Adipose tissue (tissue), 3 donors: Measurements from ENCODE around the gene KCNH4. TPM values are rescaled to one million over a fixed set of nuclear protein-coding genes. Genes with fewer than 3 reads are reported as not detected.
"Not testable (repeated sequence)": the region's sequence is repeated elsewhere in the genome, so short reads cannot be mapped to it uniquely, and the experiment has no call there.

Experiments used
- H3K27ac ChIP-seq: one replicate; pipeline ENCODE4 v1.5.1; 2013; ENCODE audit warnings: low read depth, low read length
- WGBS, 3 donors: extraction: QIAGEN DNeasy Blood & Tissue Kit; methylation state at CpG; one replicate each; pipeline ENCODE4 v1.1.7; 2013; 5-methylcytosine and 5-hydroxymethylcytosine counted together
- polyA plus RNA-seq, 3 donors: library from polyadenylated mRNA; stranded (reverse); fragments of 200-250 nt; gene quantifications; one replicate each; pipeline ENCODE4 v1.2.3, GENCODE V29; 2013
- donor health status: healthy with polysubstance abuse.
- donor health status: Bipolar disorder and iron deficiency.
- donor health status: healthy.

The KCNH4 gene
- polyA plus RNA-seq, 3 donors = 0.06 to 0.56 (median 0.19) TPM

DNA sequence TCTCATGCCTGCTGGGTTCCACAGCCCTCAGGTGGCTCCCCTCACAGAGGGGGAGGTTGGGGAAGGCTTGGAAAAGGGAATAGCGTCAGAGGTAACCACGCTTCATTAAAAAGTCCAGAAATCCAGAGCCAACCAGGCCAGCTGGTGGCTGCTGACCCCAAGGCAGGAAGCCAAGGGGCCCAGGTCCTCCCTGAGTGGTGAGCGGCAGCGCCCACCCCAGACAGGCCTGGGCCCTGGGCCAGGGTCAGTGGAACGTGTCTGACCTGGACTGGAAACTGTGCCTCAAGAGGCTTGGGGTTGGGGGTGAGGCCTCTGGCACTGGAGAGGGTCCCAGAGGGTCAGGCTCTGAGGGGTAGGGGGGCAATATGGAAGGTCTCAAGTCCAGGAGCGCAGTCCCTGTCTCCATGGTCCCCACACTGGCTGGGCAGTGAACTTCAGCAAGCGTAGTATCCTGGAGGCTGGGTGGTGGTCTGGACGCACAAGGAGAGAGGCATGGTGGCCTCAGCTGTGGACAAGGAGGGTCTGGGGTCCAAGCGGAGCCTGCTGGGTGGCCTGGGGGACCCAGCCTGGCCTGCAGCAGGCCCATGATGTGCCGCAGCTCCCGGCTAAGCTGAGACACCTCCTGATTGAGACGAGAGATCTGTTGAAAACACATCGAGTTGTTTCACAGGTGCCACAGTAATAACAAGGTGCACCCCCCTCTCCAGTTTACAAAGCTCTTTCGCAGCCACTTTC lies 21.0 kb downstream of the KCNH4 start:
- 75 to 79% (median 76%) methylated on average over 14 of the region's 14 CpGs for WGBS, 3 donors
- no peak overlapping the region for H3K27ac ChIP-seq

DNA sequence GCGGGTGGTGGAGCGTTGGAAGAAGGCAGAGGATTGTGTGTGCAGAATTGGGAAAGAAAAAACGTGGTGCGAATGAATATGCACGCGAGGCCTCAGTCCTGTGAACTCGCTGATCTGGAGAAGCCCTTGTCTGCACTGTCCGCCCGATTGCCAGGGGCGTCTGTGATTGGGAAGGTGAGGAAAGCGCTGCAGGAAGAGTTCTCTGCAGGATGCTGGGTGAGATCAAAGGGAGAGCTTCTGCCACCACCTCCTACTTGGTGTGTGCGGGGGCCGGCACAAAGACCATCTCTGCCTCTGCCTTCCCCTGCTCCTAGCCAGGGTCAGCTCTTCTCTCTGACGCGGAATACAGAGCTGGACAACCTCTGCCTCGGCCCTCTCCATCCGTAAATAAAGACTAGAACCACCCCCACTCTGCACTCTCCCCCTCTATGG lies 25.3 kb downstream of the KCNH4 start:
- 41 to 45% (median 44%) methylated on average over 17 of the region's 17 CpGs for WGBS, 3 donors
- H3K27ac ChIP-seq = no peak overlapping the region

DNA sequence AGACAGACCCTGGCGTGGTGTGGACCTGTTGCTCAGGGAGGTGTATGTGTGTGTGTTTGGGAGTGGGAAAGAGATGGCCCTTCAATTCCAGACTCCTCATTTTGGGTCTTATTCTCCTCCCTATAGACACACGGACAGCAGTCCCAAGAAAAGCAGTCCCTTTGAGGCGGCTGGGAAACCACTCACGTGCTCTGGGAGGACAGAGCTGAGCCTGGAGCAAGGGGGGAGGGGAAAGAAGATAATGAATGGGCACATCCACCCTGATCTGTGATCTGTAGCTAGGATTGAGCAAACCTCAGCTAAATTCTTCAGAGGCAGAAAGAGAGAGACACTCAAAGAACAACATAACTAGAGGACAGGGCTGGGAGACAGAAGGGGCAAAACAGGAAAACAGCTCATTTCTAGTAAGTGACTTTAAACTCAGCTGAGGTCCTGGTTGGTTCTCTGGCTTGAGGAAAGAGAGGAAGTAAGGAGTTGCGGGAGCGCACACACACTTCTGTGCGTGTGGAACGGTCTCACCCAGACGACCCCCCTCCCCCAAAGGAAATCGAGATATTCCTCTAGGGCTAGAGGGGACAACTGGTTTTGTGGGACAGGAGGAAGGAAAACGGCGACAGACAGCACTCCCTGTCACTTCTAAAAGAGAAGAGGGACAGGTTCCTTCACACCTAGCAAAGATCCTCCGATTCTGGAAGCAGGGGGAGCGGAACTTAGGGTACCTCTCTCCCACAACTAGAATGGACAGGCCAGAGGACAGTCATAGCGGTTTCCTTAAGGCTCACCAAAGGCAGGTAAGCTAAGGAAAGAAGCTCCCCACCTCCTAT lies 26.8 kb downstream of the KCNH4 start:
- WGBS, 3 donors = 6 to 8% (median 6%) methylated on average over 15 of the region's 15 CpGs
- H3K27ac ChIP-seq = no peak overlapping the region

DNA sequence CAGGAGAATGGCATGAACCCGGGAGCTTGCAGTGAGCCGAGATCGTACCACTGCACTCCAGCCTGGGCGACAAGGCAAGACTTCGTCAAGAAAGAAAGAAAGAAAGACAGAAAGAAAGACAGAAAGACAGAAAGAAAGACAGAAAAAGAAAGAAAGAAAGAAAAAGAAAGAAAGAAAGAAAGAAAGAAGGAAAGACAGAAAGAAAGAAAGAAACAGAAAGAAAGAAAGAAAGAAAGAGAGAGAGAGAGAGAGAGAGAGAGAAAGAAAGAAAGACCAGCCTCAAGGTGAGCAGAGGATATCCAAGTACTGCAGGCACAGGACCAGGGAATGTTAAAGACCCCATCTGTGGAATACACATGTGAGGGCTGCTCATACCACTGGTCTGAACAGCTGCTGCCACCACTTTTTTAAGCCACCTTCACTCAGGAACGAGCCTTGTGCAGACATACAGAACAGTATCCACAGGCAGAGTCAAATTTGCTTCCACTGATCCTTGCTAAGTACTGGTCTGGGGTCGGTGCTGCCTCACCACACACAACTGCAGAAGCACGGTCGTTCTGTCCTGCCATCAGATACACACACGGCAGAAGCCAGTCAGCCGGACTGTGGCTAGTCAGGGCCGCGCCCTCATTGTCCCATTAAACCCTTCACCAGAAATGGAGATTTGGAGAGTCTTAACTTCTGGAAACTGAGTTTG lies 33.9 kb downstream of the KCNH4 start:
- no peak overlapping the region for H3K27ac ChIP-seq
- 87 to 90% (median 87%) methylated on average over 13 of the region's 13 CpGs for WGBS, 3 donors

DNA sequence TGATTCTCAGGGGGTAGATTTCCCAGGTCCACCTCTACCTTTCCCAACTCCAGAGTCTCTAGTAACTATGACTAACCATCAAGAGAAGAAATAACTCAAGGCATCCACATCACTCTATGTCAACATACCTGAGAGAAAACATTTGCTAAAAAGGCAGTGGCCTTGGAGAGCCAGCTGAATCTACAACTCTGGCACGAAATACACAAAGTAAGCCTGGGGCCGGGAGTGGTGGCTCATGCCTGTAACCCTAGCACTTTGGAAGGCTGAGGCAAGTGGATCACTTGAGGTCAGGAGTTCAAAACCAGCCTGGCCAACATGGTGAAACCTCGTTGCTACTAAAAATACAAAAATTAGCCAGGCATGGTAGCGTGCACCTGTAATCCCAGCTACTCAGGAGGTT lies 37.8 kb downstream of the KCNH4 start:
- not testable (repeated sequence) for H3K27ac ChIP-seq
- 54 to 93% (median 83%) methylated on average over 4 of the region's 4 CpGs for WGBS, 3 donors

DNA sequence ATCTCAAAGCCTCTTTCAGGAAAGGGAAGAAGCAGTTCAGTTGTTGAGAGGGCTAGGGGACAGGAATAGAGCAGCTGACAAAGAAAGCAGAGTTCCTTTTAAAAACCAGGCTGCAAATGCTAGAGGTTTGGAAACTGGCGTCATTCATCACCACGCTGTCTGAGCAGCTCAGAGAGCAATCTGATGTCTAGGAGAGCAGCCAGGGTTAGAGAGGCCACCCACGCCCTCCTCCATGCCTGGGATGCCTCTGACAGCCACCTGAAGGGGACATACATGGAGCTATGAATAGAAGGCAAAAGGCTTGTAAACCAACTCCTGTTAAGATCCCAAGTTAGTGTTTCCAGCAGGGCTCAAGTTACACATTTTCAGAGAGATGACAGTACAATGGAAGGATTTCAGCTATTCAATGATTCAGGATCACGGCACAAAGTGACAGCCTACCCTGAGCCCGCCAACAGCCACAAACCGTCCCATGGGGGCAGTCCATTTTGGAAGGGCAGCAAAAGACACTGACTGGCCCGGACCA lies 38.5 kb downstream of the KCNH4 start:
- no peak overlapping the region for H3K27ac ChIP-seq
- WGBS, 3 donors = 72 to 75% (median 75%) methylated on average over 7 of the region's 7 CpGs

DNA sequence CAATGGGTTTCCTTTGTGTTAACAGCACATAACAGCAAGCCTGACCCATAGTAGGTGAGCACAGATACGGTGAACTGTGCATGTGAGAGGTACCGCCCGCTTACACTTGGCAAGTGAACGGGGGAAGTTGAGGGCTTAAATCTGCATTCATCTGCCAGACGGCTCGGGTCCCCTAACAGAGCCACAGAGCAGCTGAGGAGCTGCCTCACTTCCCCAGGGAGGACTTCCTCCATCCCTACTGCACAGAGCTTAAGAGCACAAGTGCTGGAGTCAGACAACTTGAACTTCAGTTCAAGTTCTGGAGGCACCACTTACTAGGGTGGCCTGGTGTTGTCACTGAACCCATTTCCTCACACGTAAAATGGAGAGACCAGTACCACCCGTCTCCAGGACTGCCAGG lies 39.6 kb downstream of the KCNH4 start:
- no peak overlapping the region for H3K27ac ChIP-seq
- 62 to 73% (median 64%) methylated on average over 8 of the region's 8 CpGs for WGBS, 3 donors

DNA sequence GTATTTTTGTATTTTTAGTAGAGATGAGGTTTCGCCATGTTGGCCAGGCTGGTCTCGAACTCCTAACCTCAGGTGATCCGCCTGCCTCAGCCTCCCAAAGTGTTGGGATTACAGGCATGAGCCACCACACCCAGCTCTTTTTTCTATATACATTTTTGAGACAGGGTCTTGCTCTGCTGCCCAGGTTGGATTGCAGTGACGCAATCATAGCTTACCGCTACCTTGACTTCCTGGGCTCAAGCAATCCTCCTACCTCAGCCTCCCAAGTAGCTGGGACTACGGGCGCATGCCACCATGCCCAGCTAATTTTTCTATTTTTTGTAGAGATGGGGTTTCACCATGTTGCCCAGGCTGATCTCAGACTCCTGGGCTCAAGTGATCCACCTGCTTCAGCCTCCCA lies 40.3 kb downstream of the KCNH4 start:
- WGBS, 3 donors = 95 to 96% (median 95%) methylated on average over 7 of the region's 7 CpGs
- H3K27ac ChIP-seq = not testable (repeated sequence)

DNA sequence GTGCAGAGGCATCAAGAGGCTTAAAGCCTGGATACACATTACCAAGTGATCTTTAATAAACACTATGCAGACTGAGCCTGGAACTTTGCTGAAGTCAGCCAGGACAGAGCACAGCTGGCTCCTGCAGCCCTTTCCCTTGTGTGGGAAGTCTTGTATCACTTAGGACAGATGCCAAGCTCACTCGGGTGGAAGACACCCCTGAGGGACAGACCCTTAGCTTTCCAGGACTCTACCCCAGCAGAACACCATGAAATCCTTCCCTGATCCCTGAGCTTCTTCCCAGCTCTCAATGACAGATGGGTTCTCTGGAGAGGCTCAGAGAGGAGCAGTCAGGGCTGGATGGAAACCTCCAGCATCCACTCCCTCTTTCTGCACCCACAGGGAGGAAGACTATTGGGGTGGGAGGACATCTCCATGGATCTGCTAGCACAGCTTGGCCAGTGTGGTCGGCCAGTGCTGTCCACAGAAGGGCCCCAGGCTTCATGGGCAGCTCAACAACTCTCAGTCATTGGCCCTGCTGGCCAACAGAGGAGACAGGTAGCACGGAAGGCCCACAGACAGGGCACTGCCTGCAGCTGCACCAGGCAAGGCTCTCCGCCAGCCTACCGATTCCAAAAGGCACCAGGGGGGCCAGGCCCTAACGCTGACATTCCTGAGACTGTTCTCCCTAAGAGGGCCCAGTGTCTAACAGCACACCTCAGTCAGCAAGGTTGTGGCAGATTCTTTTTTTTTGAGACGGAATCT lies 42.0 kb downstream of the KCNH4 start:
- WGBS, 3 donors = 51 to 69% (median 65%) methylated on average over 7 of the region's 7 CpGs
- no peak overlapping the region for H3K27ac ChIP-seq

DNA sequence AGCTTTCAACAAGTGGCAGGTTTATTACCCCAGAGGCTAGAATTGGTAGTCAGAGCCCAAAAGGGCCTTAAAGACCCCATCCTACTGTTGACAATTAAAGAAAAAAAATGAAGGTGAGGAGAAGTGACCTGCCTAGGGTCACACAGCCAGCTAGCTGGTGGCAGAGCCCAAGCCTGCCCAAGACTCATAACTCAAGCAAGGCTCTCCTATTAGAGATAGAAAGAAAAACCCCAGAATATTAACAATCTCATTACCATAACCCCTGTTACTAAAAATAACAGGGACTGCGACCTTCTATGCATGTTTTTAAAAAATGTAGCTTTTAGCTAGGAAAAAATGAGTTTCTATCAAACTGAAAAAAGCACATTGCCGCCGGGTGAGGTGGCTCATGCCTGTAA lies 44.3 kb downstream of the KCNH4 start:
- 52 to 77% (median 75%) methylated on average over 3 of the region's 3 CpGs for WGBS, 3 donors
- H3K27ac ChIP-seq = no peak overlapping the region

DNA sequence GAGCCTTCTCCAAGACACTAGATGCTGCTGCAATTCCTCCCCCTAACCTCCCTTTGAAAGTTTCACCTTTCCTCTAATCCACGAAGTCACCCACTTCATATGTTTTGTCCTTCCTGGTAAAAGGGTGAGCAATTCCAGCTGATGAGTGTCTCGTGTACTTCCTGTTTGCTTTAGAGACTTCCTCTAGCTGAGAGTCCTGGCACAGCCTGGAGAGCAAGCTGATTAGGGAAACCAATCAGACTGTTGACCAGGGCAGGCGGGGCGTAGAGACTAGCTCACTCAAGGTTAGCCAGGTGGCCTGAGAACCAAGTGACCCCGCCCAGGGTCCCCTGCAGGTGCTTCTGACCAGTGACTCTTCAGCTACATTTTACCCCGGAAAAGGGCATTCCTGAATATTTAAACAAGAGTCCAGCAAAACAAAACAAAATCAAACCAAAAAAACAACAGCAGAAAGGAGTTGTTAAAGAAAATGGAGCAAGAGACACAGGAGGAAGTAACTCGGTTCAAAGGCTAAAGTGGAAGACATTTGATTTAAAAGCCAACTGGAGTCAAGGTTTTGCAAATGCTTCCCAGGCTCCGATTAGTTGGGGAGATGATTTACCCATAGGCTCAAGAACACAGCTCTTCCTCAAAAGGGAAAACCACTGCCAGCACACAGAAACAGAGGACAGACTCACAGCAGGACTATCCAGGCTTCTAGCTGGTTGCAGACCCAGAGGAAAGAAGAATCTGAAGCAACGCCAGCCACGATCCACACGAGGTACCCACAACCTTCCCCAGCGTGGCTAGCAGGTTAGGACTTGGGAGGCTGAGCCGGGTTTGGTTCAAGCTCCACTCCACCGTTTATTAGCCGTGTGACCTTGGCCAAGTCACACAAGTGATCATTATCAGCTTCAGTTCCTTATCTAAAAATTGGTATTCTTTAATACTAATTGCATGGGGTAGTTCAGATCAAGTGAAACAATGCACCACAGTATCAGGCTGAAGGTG lies 45.0 kb downstream of the KCNH4 start:
- H3K27ac ChIP-seq = no peak overlapping the region
- 22 to 39% (median 36%) methylated on average over 15 of the region's 15 CpGs for WGBS, 3 donors

DNA sequence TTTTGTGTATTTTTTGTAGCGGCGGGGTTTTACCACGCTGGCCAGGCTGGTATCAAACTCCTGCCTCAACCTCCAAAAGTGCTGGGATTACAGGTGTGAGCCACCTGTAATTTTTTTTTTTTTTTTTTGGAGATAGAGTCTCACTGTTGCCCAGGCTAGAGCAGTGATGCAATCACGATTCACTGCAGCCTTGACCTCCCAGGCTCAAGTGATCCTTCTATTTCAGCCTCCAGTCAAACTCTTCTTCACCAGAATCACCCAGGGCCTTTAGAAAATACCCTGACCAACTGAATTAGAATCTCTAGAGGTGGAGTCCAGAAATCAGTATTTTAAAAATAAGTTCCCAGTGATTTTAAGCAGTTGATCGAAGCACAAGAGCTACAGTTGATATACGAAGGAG lies 45.8 kb downstream of the KCNH4 start:
- 72 to 83% (median 80%) methylated on average over 6 of the region's 6 CpGs for WGBS, 3 donors
- H3K27ac ChIP-seq = no peak overlapping the region

DNA sequence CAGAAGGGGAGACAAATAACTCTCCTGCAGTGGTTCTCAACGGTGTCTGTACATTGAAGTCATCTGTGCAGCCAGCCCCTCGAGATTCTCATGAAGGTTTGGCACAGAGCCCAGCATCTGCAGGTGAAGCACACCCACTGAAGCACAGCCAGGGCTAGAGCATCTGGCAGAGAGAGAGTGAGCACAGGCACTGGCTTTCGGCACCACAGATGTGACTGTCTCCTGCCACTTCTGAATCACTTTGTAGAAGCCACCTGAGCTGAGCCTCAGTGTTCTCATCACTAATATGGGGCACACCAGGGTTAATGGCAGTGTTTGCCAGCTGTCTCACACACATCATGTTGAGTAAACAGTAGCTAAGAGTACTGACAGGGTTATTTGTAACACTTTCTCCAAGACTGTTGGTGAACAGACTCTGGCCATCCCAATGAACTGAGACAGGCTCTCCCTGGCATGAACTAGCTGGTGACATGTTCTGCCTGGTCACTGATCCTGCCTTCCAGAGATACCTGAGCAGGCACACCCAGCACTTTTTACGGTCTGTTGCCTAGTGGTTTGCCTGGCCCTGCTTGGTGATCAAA lies 47.4 kb downstream of the KCNH4 start:
- WGBS, 3 donors = 20 to 37% (median 36%) methylated on average over 4 of the region's 4 CpGs
- H3K27ac ChIP-seq = peak overlapping the region; percentile 75

DNA sequence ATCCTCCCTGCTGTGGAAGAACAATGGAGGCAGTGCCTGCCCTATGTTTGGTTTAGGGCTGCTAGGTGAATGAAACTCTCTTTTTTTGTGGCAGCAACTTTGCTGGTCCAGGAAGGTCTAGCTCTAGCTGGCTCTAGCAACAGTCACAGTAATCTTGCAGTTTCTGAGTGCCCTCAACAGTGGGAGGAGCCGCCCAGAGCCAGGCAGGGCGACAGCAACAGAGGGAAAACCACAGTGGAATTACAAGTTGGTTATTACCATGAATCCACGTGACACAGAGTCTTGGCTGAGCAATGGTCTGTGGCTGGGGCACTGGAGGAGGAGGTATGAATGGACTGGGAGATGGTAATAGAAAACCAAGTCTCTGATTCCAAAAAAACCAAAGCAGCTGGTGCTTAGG lies 48.0 kb downstream of the KCNH4 start:
- 14 to 34% (median 25%) methylated on average over 3 of the region's 3 CpGs for WGBS, 3 donors
- no peak overlapping the region for H3K27ac ChIP-seq

DNA sequence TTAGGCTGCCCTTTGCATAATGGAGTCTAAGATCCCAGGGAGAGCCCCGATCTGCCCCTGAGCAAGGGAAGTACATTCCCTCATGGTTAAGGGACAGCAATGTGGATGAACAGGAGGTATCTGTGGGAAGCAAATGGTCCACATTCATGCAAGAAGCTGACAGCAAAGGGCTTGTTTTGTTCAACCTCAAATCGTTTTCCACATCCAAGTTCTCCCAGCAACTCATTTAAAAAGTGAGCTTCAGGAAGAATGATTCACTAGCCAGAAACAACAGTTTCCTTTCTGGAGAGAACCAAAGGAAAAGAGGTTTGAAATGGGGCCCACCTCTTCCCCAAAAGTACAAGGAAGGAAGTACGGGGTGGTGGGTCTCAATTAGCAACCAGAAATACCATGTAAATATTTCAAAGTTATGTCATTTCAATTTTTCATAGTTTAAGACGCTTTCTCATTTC lies 48.9 kb downstream of the KCNH4 start:
- WGBS, 3 donors = 34 to 70% (median 40%) methylated on average over 4 of the region's 4 CpGs

DNA sequence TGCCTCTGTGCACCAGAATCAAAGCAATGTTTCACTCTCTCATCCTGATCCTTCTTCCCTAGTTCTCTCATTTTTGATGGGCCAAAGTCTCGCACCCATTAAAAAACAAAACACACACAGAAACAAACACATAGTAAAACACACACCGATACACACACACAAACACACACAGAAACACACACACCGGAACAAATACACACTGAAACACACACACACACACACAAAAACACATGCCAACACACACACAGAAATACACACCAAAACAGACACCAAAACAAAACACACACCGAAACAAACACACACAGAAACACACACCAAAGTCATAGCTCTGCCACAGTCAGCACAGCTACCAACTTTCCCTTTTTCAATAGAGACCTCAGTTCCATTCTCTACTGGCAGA lies 49.7 kb downstream of the KCNH4 start:
- 92 to 95% (median 95%) methylated on average over 4 of the region's 4 CpGs for WGBS, 3 donors
- H3K27ac ChIP-seq = no peak overlapping the region

More for the DNA sequence above, 48.9 kb downstream of the KCNH4 start:
- no peak overlapping the region for H3K27ac ChIP-seq
